Testis (tissue), 3 donors: ENCODE results near the gene SLC22A1. TPM values are rescaled to one million over a fixed set of nuclear protein-coding genes. Genes with fewer than 3 reads are reported as not detected.

Experiments
- DNase-seq: peaks from one replicate; pipeline ENCODE4 v3.0.0-alpha.2; 2019
- H3K27ac ChIP-seq, 2 donors: fragments of 200-600 bp; sonication (generic); one replicate each; pipeline ENCODE4 v1.5.1; 2019
- H3K27me3 ChIP-seq: fragments of 200-600 bp; sonication (generic); one replicate; pipeline ENCODE4 v1.5.1; 2019
- H3K36me3 ChIP-seq: fragments of 200-600 bp; sonication (generic); one replicate; pipeline ENCODE4 v1.5.1; 2017; ENCODE audit warnings: low read depth; ENCODE audit errors: missing control alignments
- H3K4me1 ChIP-seq: fragments of 200-600 bp; sonication (generic); one replicate; pipeline ENCODE4 v1.5.1; 2019
- H3K4me3 ChIP-seq, 2 donors: fragments of 200-600 bp; sonication (generic); one replicate each; pipeline ENCODE4 v1.5.1; 2017 to 2019
- H3K9me3 ChIP-seq: fragments of 200-600 bp; sonication (generic); one replicate; pipeline ENCODE4 v1.5.1; 2017
- POLR2A ChIP-seq: fragments of 450-650 bp; IDR thresholded peaks from one replicate; pipeline ENCODE4 v1.6.1; 2017; ENCODE audit warnings: antibody characterized with exemption, mild to moderate bottlenecking, moderate library complexity
- WGBS, 2 donors: methylation state at CpG; one replicate each; pipeline ENCODE4 v1.1.5; 2018; 5-methylcytosine and 5-hydroxymethylcytosine counted together
- intact Hi-C: fragments of 100-400 bp; cut with DNase I; formaldehyde crosslinking; loops from one replicate; pipeline ENCODE4 v1.15.1; 2023; ENCODE audit warnings: low total_unique reads
- polyA plus RNA-seq: library from polyadenylated mRNA; stranded (reverse); fragments of 350-450 nt; fragmentation: Illumina TruSeq; extraction: RNeasy Lipid Tissue Mini Kit (QIAGEN cat#74804); gene quantifications from one replicate; pipeline ENCODE4 v1.2.3, GENCODE V29; 2014; ENCODE audit warnings: low read depth, low replicate concordance; ENCODE audit not compliant: insufficient read depth
- total RNA-seq, 2 donors: library from RNA; depleted of rRNA; stranded (reverse); fragments of >200 nt; gene quantifications; one replicate each; pipeline ENCODE4 v1.2.3, GENCODE V29; 2016
- TF ChIP-seq, protein P1 (sequence below), 3 experiments: fragments of 450-650 bp in 2 of 3; fragments of 200-600 bp in 1 of 3; sonication (generic) in 1 of 3; IDR thresholded peaks; one replicate each; pipeline ENCODE4 v1.5.1; 2016 to 2019; ENCODE audit warnings: antibody characterized with exemption in 3 of 3, mild to moderate bottlenecking in 2 of 3, moderate library complexity in 1 of 3

The SLC22A1 gene
- total and polyA plus RNA-seq, 3 donors from 2014 or later, result 0.90 to 1.7 (median 1.5) TPM

GRCh38 chr6:160198606-160199211 lies 77.1 kb downstream of the SLC22A1 start:
- no peak for TF ChIP-seq POLR2A
- TF ChIP-seq, protein P1, sequence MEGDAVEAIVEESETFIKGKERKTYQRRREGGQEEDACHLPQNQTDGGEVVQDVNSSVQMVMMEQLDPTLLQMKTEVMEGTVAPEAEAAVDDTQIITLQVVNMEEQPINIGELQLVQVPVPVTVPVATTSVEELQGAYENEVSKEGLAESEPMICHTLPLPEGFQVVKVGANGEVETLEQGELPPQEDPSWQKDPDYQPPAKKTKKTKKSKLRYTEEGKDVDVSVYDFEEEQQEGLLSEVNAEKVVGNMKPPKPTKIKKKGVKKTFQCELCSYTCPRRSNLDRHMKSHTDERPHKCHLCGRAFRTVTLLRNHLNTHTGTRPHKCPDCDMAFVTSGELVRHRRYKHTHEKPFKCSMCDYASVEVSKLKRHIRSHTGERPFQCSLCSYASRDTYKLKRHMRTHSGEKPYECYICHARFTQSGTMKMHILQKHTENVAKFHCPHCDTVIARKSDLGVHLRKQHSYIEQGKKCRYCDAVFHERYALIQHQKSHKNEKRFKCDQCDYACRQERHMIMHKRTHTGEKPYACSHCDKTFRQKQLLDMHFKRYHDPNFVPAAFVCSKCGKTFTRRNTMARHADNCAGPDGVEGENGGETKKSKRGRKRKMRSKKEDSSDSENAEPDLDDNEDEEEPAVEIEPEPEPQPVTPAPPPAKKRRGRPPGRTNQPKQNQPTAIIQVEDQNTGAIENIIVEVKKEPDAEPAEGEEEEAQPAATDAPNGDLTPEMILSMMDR (IDR thresholded peaks at IDR 0.05), result no peak
- Histone ChIP-seq H3K27ac (no peak overlapping the region), H3K27me3 (no peaks in the 10 kb centered on the region), H3K4me1 (no peaks in the 10 kb centered on the region), H3K9me3 (no peaks in the 10 kb centered on the region), H3K4me3 (no peak overlapping the region), H3K36me3 (no peaks in the 10 kb centered on the region)
- 28 to 31% methylated on average over 3 of the region's 3 CpGs for WGBS, 2 donors
- intact Hi-C loops, result no loop called here
- DNase-seq, result no peak

DNA sequence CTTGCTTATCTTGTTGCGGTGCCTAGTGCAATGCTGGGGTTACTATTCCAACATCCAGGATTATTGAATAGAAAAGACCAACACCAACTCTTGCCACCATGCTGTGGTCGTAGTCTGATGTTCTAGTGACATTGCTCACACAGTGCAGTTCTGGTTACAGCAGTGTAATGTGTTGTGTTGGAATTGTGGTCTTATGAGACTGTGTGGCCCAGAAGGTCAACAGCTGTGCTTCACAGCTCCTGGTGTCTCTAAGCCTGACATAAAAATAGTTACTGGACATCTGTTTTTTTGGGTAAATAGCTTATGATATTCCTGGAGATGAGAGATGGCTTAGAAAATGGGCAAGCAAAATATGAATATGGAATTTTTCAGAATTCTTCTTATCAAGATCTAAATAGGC lies 79.4 kb downstream of the SLC22A1 start:
- Histone ChIP-seq H3K4me3 (no peak overlapping the region), H3K36me3 (no peaks in the 10 kb centered on the region), H3K9me3 (no peaks in the 10 kb centered on the region), H3K27ac (no peak overlapping the region), H3K27me3 (no peaks in the 10 kb centered on the region), H3K4me1 (no peaks in the 10 kb centered on the region)
- WGBS, 2 donors, result 81 to 95% methylated on average over 2 of the region's 2 CpGs
- TF ChIP-seq, protein P1 (IDR thresholded peaks at IDR 0.05), result no peak
- TF ChIP-seq POLR2A, result no peak
- no peak for DNase-seq
- intact Hi-C loops, result no loop called here

- WGBS, 2 donors, result 53 to 71% methylated on average over 2 of the region's 2 CpGs
- H3K27ac ChIP-seq, result no peak overlapping the region
Measured at GRCh38 chr6:160202411-160202810, 80.8 kb downstream of the SLC22A1 start.

DNA sequence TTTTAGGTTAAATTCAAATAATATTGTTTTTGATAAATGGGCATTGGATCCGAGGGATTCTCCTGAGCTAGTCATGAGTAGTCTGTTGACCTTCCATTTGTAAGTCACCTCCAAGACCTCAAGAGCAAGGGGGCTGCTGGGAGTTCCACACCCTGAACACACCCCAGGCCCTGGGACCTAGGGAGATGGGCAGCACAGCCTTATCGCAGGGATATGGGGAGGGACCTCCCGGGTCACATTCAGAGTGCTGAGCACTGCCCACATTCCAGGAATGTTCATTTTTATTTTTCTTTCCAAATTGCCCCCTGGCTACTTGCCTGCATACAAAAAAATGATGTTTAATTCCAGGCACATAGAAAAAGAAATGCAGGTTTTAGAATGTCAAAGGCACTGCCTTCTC lies 81.5 kb downstream of the SLC22A1 start:
- no peaks in the 10 kb centered on the region for H3K36me3 ChIP-seq
- TF ChIP-seq, protein P1 (IDR thresholded peaks at IDR 0.05), result no peak
- TF ChIP-seq POLR2A, result no peak
- no peak for DNase-seq
- no peak overlapping the region for H3K27ac ChIP-seq
- 68% methylated on average over 3 of the region's 3 CpGs for WGBS, 2 donors
- H3K4me3 ChIP-seq, result no peak overlapping the region
- intact Hi-C loops, result no loop called here
- H3K27me3 ChIP-seq, result no peaks in the 10 kb centered on the region
- no peaks in the 10 kb centered on the region for H3K9me3 ChIP-seq
- H3K4me1 ChIP-seq, result no peaks in the 10 kb centered on the region

More at GRCh38 chr6:160202411-160202810, 80.8 kb downstream of the SLC22A1 start:
- no peaks in the 10 kb centered on the region for H3K4me1 ChIP-seq
- no peak for TF ChIP-seq POLR2A
- TF ChIP-seq, protein P1 (IDR thresholded peaks at IDR 0.05), result no peak
- no peak overlapping the region for H3K4me3 ChIP-seq
- H3K27me3 ChIP-seq, result no peaks in the 10 kb centered on the region
- no peaks in the 10 kb centered on the region for H3K36me3 ChIP-seq
- no peak for DNase-seq
- no peaks in the 10 kb centered on the region for H3K9me3 ChIP-seq
- intact Hi-C loops, result no loop called here

DNA sequence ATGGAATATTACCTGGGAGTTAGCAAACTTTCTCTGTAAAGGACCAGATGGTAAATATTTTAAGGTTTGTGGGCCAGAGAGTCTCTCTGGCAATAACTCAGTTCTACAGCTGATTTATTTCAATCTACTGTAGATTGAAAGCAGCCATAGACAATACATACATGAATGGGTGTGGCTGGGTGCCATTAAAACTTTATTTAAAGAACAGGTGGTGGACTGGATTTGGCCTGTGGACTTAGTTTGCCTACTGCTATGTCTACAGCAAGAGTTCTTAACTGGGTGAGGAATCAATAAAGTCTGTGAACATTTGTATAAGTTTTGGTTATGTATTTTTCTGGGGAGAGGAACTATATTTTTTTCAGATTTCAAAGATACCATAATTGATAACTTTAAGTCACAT lies 81.9 kb downstream of the SLC22A1 start:
- H3K4me3 ChIP-seq, result no peak overlapping the region
- TF ChIP-seq, protein P1 (IDR thresholded peaks at IDR 0.05), result no peak
- TF ChIP-seq POLR2A, result no peak
- no peak for DNase-seq
- H3K27me3 ChIP-seq, result no peaks in the 10 kb centered on the region
- intact Hi-C loops, result no loop called here
- H3K4me1 ChIP-seq, result no peaks in the 10 kb centered on the region
- H3K36me3 ChIP-seq, result no peaks in the 10 kb centered on the region
- H3K9me3 ChIP-seq, result no peaks in the 10 kb centered on the region
- no peak overlapping the region for H3K27ac ChIP-seq
